H9 (cell line): ENCODE data around the gene SLC39A12. TPM values are rescaled to one million over a fixed set of nuclear protein-coding genes. Genes with fewer than 3 reads are reported as not detected.

Experiments
- DNase-seq: peaks from one replicate; pipeline ENCODE4 v3.0.0-alpha.2; 2017
- H2AFZ ChIP-seq: one replicate; pipeline ENCODE4 v1.6.1; 2013; ENCODE audit warnings: mild to moderate bottlenecking, low read length, control low read depth, moderate library complexity
- H2AK5ac ChIP-seq: 2 replicates; pipeline ENCODE4 v1.6.1; 2013; ENCODE audit warnings: low read length, control low read depth, mixed read lengths; ENCODE audit not compliant: insufficient read length
- H2BK120ac ChIP-seq: one replicate; pipeline ENCODE4 v1.6.1; 2013; ENCODE audit warnings: low read depth, mild to moderate bottlenecking, low read length, control low read depth, inconsistent platforms; ENCODE audit not compliant: poor library complexity, severe bottlenecking
- H2BK12ac ChIP-seq: 2 replicates; pipeline ENCODE4 v1.6.1; 2013; ENCODE audit warnings: low read length, control low read depth, mixed read lengths, low read depth; ENCODE audit not compliant: insufficient read length
- H2BK15ac ChIP-seq: 2 replicates; pipeline ENCODE4 v1.6.1; 2013; ENCODE audit warnings: low read depth, low read length, control low read depth
- H2BK20ac ChIP-seq: one replicate; pipeline ENCODE4 v1.6.1; 2013; ENCODE audit warnings: low read depth, mild to moderate bottlenecking, low read length, control low read depth, inconsistent platforms; ENCODE audit not compliant: poor library complexity, severe bottlenecking
- H2BK5ac ChIP-seq: 2 replicates; pipeline ENCODE4 v1.6.1; 2013; ENCODE audit warnings: low read length, control low read depth, mixed read lengths; ENCODE audit not compliant: insufficient read length
- H3K14ac ChIP-seq: 2 replicates; pipeline ENCODE4 v1.6.1; 2013; ENCODE audit warnings: low read length, control low read depth; ENCODE audit not compliant: insufficient read depth
- H3K18ac ChIP-seq: 2 replicates; pipeline ENCODE4 v1.6.1; 2013; ENCODE audit warnings: low read depth, mild to moderate bottlenecking, mixed read lengths, low read length, control low read depth; ENCODE audit not compliant: insufficient read length
- H3K23ac ChIP-seq: 2 replicates; pipeline ENCODE4 v1.6.1; 2013; ENCODE audit warnings: low read length, control low read depth, mixed read lengths, low read depth; ENCODE audit not compliant: insufficient read length
- H3K23me2 ChIP-seq: 2 replicates; pipeline ENCODE4 v1.6.1; 2013; ENCODE audit warnings: low read depth, mild to moderate bottlenecking, mixed read lengths, low read length, control low read depth; ENCODE audit not compliant: insufficient read length, poor library complexity, severe bottlenecking
- H3K27ac ChIP-seq: 2 replicates; pipeline ENCODE4 v1.5.1; 2013; ENCODE audit warnings: low read length, control low read depth, mixed read lengths, low read depth; ENCODE audit not compliant: insufficient read length
- H3K27me3 ChIP-seq: 2 replicates; pipeline ENCODE4 v1.6.1; 2013; ENCODE audit warnings: low read length, control low read depth, inconsistent platforms; ENCODE audit not compliant: insufficient read depth
- H3K4ac ChIP-seq: 2 replicates; pipeline ENCODE4 v1.6.1; 2013; ENCODE audit warnings: low read depth, mild to moderate bottlenecking, control low read depth, inconsistent platforms, low read length, moderate library complexity
- H3K4me1 ChIP-seq: 2 replicates; pipeline ENCODE4 v1.6.1; 2013; ENCODE audit warnings: low read length, control low read depth, inconsistent platforms; ENCODE audit not compliant: insufficient read depth
- H3K4me2 ChIP-seq: 2 replicates; pipeline ENCODE4 v1.6.1; 2013; ENCODE audit warnings: low read length, control low read depth, mixed read lengths; ENCODE audit not compliant: insufficient read length, insufficient read depth
- H3K56ac ChIP-seq: 2 replicates; pipeline ENCODE4 v1.6.1; 2013; ENCODE audit warnings: low read depth, mild to moderate bottlenecking, mixed read lengths, low read length, control low read depth; ENCODE audit not compliant: insufficient read length
- H3K79me1 ChIP-seq: 2 replicates; pipeline ENCODE4 v1.6.1; 2013; ENCODE audit warnings: low read depth, mild to moderate bottlenecking, moderate library complexity, low read length, control low read depth, inconsistent platforms; ENCODE audit not compliant: insufficient read depth, poor library complexity, severe bottlenecking
- H3K79me2 ChIP-seq: 2 replicates; pipeline ENCODE4 v1.6.1; 2013; ENCODE audit warnings: low read length, control low read depth, inconsistent platforms; ENCODE audit not compliant: insufficient read depth
- H3K9ac ChIP-seq: 2 replicates; pipeline ENCODE4 v1.6.1; 2013; ENCODE audit warnings: low read length, control low read depth, mixed read lengths; ENCODE audit not compliant: insufficient read length; ENCODE audit errors: extremely low read depth
- H3K9me3 ChIP-seq: one replicate; pipeline ENCODE4 v1.6.1; 2013; ENCODE audit warnings: low read depth, low read length, inconsistent platforms; ENCODE audit not compliant: control insufficient read depth
- H3T11ph ChIP-seq: one replicate; pipeline ENCODE4 v1.6.1; 2013; ENCODE audit warnings: mild to moderate bottlenecking, low read length, control low read depth, inconsistent platforms
- H4K20me1 ChIP-seq: one replicate; pipeline ENCODE4 v1.6.1; 2013; ENCODE audit not compliant: control insufficient read depth, insufficient read length, insufficient read depth
- H4K5ac ChIP-seq: 2 replicates; pipeline ENCODE4 v1.6.1; 2013; ENCODE audit warnings: low read depth, mild to moderate bottlenecking, mixed read lengths, low read length, control low read depth; ENCODE audit not compliant: insufficient read length
- H4K8ac ChIP-seq: replicated peaks from 2 replicates; pipeline ENCODE4 v1.6.1; 2013; ENCODE audit warnings: low read length, control low read depth, mixed read lengths, low read depth; ENCODE audit not compliant: insufficient read length
- H4K91ac ChIP-seq: 2 replicates; pipeline ENCODE4 v1.6.1; 2013; ENCODE audit warnings: low read depth, mild to moderate bottlenecking, moderate library complexity, mixed read lengths, low read length, control low read depth; ENCODE audit not compliant: insufficient read length
- H3K27ac Mint-ChIP-seq, 3 experiments: 2 replicates in 2 of 3; 3 replicates in 1 of 3; pipeline ENCODE4 v1.8.0; 2020 to 2021; ENCODE audit warnings: mixed read lengths in 3 of 3, mild to moderate bottlenecking in 1 of 3, moderate library complexity in 1 of 3
- H3K27me3 Mint-ChIP-seq: 2 replicates; pipeline ENCODE4 v1.8.0; 2021; ENCODE audit warnings: low read depth, mild to moderate bottlenecking, moderate library complexity, mixed read lengths
- H3K36me3 Mint-ChIP-seq, 3 experiments: 2 replicates in 2 of 3; 3 replicates in 1 of 3; pipeline ENCODE4 v1.8.0; 2020 to 2021; ENCODE audit warnings: low read depth in 3 of 3, mixed read lengths in 3 of 3; ENCODE audit not compliant: insufficient read depth in 1 of 3
- H3K4me1 Mint-ChIP-seq, 2 experiments: 2 replicates each; pipeline ENCODE4 v1.8.0; 2020; ENCODE audit warnings: mixed read lengths in 2 of 2
- H3K4me3 Mint-ChIP-seq, 2 experiments: 2 replicates in 1 of 2; 3 replicates in 1 of 2; pipeline ENCODE4 v1.8.0; 2020 to 2021; ENCODE audit warnings: mild to moderate bottlenecking in 2 of 2, mixed read lengths in 2 of 2, moderate library complexity in 1 of 2
- H3K9me3 Mint-ChIP-seq, 2 experiments: 2 replicates in 1 of 2; 3 replicates in 1 of 2; pipeline ENCODE4 v1.8.0; 2020; ENCODE audit warnings: mild to moderate bottlenecking in 2 of 2, mixed read lengths in 2 of 2, moderate library complexity in 1 of 2
- CTCF ChIP-seq: fragments of 200-600 bp; sonication (generic); conservative IDR thresholded peaks from 3 replicates; pipeline ENCODE4 v1.8.0; 2021; ENCODE audit warnings: antibody characterized with exemption, mild to moderate bottlenecking
- WGBS: extraction: QIAGEN DNeasy Blood & Tissue Kit; methylation state at CpG from one replicate; pipeline ENCODE4 v1.1.7; 2013; ENCODE audit warnings: missing lambda C conversion rate, low lambda C conversion rate, mixed read lengths; ENCODE audit not compliant: insufficient read length; ENCODE audit errors: extremely low coverage; 5-methylcytosine and 5-hydroxymethylcytosine counted together
- total RNA-seq: library from RNA; stranded (reverse); gene quantifications from 2 replicates; pipeline ENCODE4 v1.2.1, GENCODE V29; 2021

SLC39A12 gene
- total RNA-seq, 1 experiment from 2014 or later, result not detected

GRCh38 chr10:17905491-17905890 is 46.2 kb upstream of the SLC39A12 start:
- TF ChIP-seq CTCF, result no peak
- H3K27ac ChIP-seq, result no peak overlapping the region
- Mint-ChIP-seq H3K4me3 (no peak overlapping the region), H3K36me3 (no peaks in the 10 kb centered on the region), H3K9me3 (no peaks in the 10 kb centered on the region), H3K4me1 (peaks cover 0 to 2% of the 10 kb centered on the region in 2 experiments; a peak in 1 of 4 replicates), H3K27ac (no peak overlapping the region), H3K27me3 (no peaks in the 10 kb centered on the region; the same call in 1 of the 2 replicates)
- no peak overlapping the region for H3K18ac ChIP-seq
- no peaks in the 10 kb centered on the region for H3K27me3 ChIP-seq
- 100% methylated on average over 1 of the region's 3 CpGs for WGBS
- no peak overlapping the region for H4K8ac ChIP-seq
- H3T11ph ChIP-seq, result no peak overlapping the region
- H2BK12ac ChIP-seq, result no peak overlapping the region
- no peaks in the 10 kb centered on the region for H3K9me3 ChIP-seq
- H2BK15ac ChIP-seq, result no peak overlapping the region
- H4K5ac ChIP-seq, result no peak overlapping the region
- no peak overlapping the region for H2BK5ac ChIP-seq
- H2BK120ac ChIP-seq, result no peak overlapping the region
- H3K9ac ChIP-seq, result no peak overlapping the region
- no peaks in the 10 kb centered on the region for H3K79me2 ChIP-seq
- no peak overlapping the region for H4K91ac ChIP-seq
- H3K23me2 ChIP-seq, result no peaks in the 10 kb centered on the region
- no peak overlapping the region for H3K14ac ChIP-seq
- no peak overlapping the region for H2AK5ac ChIP-seq
- no peak overlapping the region for H3K56ac ChIP-seq
- H4K20me1 ChIP-seq, result no peaks in the 10 kb centered on the region
- H3K4me2 ChIP-seq, result no peak overlapping the region
- DNase-seq, result no peak
- no peak overlapping the region for H2AFZ ChIP-seq
- no peaks in the 10 kb centered on the region for H3K4me1 ChIP-seq
- no peak overlapping the region for H3K4ac ChIP-seq
- no peak overlapping the region for H3K23ac ChIP-seq
- no peak overlapping the region for H2BK20ac ChIP-seq
- no peaks in the 10 kb centered on the region for H3K79me1 ChIP-seq
